Naive thymus-derived CD4-positive, alpha-beta T cell (primary cell): ENCODE data around the gene WWOX. TPM values are rescaled to one million over a fixed set of nuclear protein-coding genes. Genes with fewer than 3 reads are reported as not detected.

ENCODE experiments used
- ATAC-seq: fragments of 150-1000 bp; cut with Tn5 transposase; 2 replicates; pipeline ENCODE4 v1.10.0; 2021; ENCODE audit warnings: mild to moderate bottlenecking, moderate library complexity
- CTCF ChIA-PET: fragments of 350-600 bp; sonication (Branson Sonifier 250); formaldehyde crosslinking; loops from one replicate; lab custom pipeline; 2021; ENCODE audit warnings: antibody characterized with exemption; lab: Charles Lee
- POLR2A ChIA-PET: fragments of 350-600 bp; sonication (Branson Sonifier 250); formaldehyde crosslinking; loops from one replicate; lab custom pipeline; 2021; ENCODE audit warnings: antibody characterized with exemption, inconsistent platforms; lab: Charles Lee
- DNase-seq, 9 donors: peaks; one replicate each; pipeline versions ENCODE4 v3.0.0 to v3.0.0-alpha.2; 2020 to 2022; ENCODE audit warnings: mixed read lengths in 1 of 9
- H3K27ac ChIP-seq: one replicate; pipeline ENCODE4 v1.7.0; 2013; ENCODE audit warnings: mild to moderate bottlenecking, low read depth, low read length, moderate library complexity
- H3K27me3 ChIP-seq, 2 donors: one replicate each; pipeline ENCODE4 v1.7.0; 2013; ENCODE audit warnings: low read length in 2 of 2, mild to moderate bottlenecking in 2 of 2, moderate library complexity in 2 of 2; ENCODE audit not compliant: control insufficient read depth in 2 of 2, insufficient read depth in 2 of 2
- H3K36me3 ChIP-seq, 3 experiments: 1 replicate in 2 of 3; 2 replicates in 1 of 3; pipeline ENCODE4 v1.7.0; 2013; ENCODE audit warnings: low read length in 3 of 3, mild to moderate bottlenecking in 3 of 3, moderate library complexity in 1 of 3; ENCODE audit not compliant: insufficient read depth in 3 of 3, control insufficient read depth in 2 of 3
- H3K4me1 ChIP-seq, 2 donors: one replicate each; pipeline ENCODE4 v1.7.0; 2013; ENCODE audit warnings: low read length in 2 of 2, mild to moderate bottlenecking in 2 of 2, moderate library complexity in 1 of 2; ENCODE audit not compliant: control insufficient read depth in 2 of 2, insufficient read depth in 2 of 2
- H3K4me3 ChIP-seq: 2 replicates; pipeline ENCODE4 v1.7.0; 2013; ENCODE audit warnings: mild to moderate bottlenecking, low read length
- H3K9me3 ChIP-seq, 3 experiments: 1 replicate in 2 of 3; 2 replicates in 1 of 3; pipeline ENCODE4 v1.7.0; 2013; ENCODE audit warnings: low read length in 3 of 3; ENCODE audit not compliant: control insufficient read depth in 2 of 3
- H3K27ac Mint-ChIP-seq, 9 donors: one replicate each; pipeline ENCODE4 v1.8.0; 2020 to 2022; ENCODE audit warnings: mixed read lengths in 9 of 9, mild to moderate bottlenecking in 8 of 9, moderate library complexity in 5 of 9, inconsistent platforms in 2 of 9
- H3K27me3 Mint-ChIP-seq, 5 donors: one replicate each; pipeline ENCODE4 v1.8.0; 2021 to 2022; ENCODE audit warnings: mixed read lengths in 5 of 5, mild to moderate bottlenecking in 1 of 5
- H3K36me3 Mint-ChIP-seq, 5 donors: one replicate each; pipeline ENCODE4 v1.8.0; 2020 to 2022; ENCODE audit warnings: mixed read lengths in 5 of 5, mild to moderate bottlenecking in 3 of 5, inconsistent platforms in 1 of 5
- H3K4me1 Mint-ChIP-seq, 7 donors: one replicate each; pipeline ENCODE4 v1.8.0; 2020 to 2022; ENCODE audit warnings: mixed read lengths in 7 of 7, mild to moderate bottlenecking in 3 of 7, inconsistent platforms in 1 of 7
- H3K4me3 Mint-ChIP-seq, 10 donors: one replicate each; pipeline ENCODE4 v1.8.0; 2020 to 2022; ENCODE audit warnings: mild to moderate bottlenecking in 10 of 10, mixed read lengths in 10 of 10, moderate library complexity in 6 of 10, inconsistent platforms in 2 of 10
- H3K9me3 Mint-ChIP-seq, 11 donors: one replicate each; pipeline ENCODE4 v1.8.0; 2020 to 2022; ENCODE audit warnings: mixed read lengths in 11 of 11, mild to moderate bottlenecking in 4 of 11, inconsistent platforms in 1 of 11, moderate library complexity in 1 of 11
- intact Hi-C, 2 donors: fragments of 100-400 bp; cut with micrococcal nuclease; formaldehyde crosslinking; loops; one replicate each; pipeline ENCODE4 v1.15.1; 2023
- polyA plus RNA-seq, 2 donors: library from polyadenylated mRNA; unstranded; fragments of 300-500 nt; fragmentation: Illumina TruSeq; gene quantifications; one replicate each; pipeline ENCODE4 v1.2.3, GENCODE V29; 2021
- total RNA-seq, 6 experiments: library from RNA in 5 of 6; stranded (reverse) in 5 of 6; gene quantifications; 1 replicate in 5 of 6; 2 replicates in 1 of 6; pipeline ENCODE4 v1.2.3 and lab custom pipeline; 2021 to 2026

The WWOX gene
- total and polyA plus RNA-seq, 7 experiments from 2014 or later, result 13.8 to 31.1 (median 20.8) TPM

- peaks cover 0 to 6% (median 0%) of the 10 kb centered on the region in 5 donors for H3K27me3 Mint-ChIP-seq
- CTCF ChIA-PET, result no interaction called here
Measured at GRCh38 chr16:79186196-79186595, 1086.7 kb downstream of the WWOX start.

GRCh38 chr16:79188115-79188738, 1088.8 kb downstream of the WWOX start:
- CTCF ChIA-PET, result no interaction called here
- Mint-ChIP-seq H3K9me3 (peaks cover 2 to 13% (median 11%) of the 10 kb centered on the region in 11 donors), H3K36me3 (peaks cover 0 to 6% (median 0%) of the 10 kb centered on the region in 5 donors)

More at GRCh38 chr16:79186196-79186595, 1086.7 kb downstream of the WWOX start:
- no peak for DNase-seq
- intact Hi-C loops, result no loop called here
- Histone ChIP-seq H3K27me3 (no peaks in the 10 kb centered on the region), H3K9me3 (peaks cover 0 to 5% (median 0%) of the 10 kb centered on the region in 3 experiments), H3K4me3 (no peak overlapping the region), H3K27ac (no peak overlapping the region), H3K4me1 (no peaks in the 10 kb centered on the region), H3K36me3 (no peaks in the 10 kb centered on the region)
- no peak for ATAC-seq
- POLR2A ChIA-PET, result no interaction called here
- H3K4me3 Mint-ChIP-seq, result peak overlapping the region in 1 of 10 donors; percentile 6
- peaks cover 0 to 6% (median 0%) of the 10 kb centered on the region in 5 donors for H3K36me3 Mint-ChIP-seq
- no peak overlapping the region for H3K27ac Mint-ChIP-seq
- peaks cover 2 to 13% (median 11%) of the 10 kb centered on the region in 11 donors for H3K9me3 Mint-ChIP-seq
- H3K4me1 Mint-ChIP-seq, result peaks cover 0 to 20% (median 0%) of the 10 kb centered on the region in 7 donors

GRCh38 chr16:79188739-79189122, 1089.3 kb downstream of the WWOX start:
- no peaks in the 10 kb centered on the region for H3K4me1 ChIP-seq
- no peak overlapping the region for H3K4me3 ChIP-seq
- ChIA-PET CTCF (no interaction called here), POLR2A (no interaction called here)
- intact Hi-C loops, result no loop called here
- no peaks in the 10 kb centered on the region for H3K36me3 ChIP-seq
- no peak overlapping the region for H3K27ac Mint-ChIP-seq
- DNase-seq, result no peak
- H3K27ac ChIP-seq, result no peak overlapping the region
- peaks cover 0 to 23% (median 0%) of the 10 kb centered on the region in 7 donors for H3K4me1 Mint-ChIP-seq
- H3K27me3 Mint-ChIP-seq, result peaks cover 0 to 6% (median 0%) of the 10 kb centered on the region in 5 donors
- no peak for ATAC-seq
- peak overlapping the region in 1 of 10 donors; percentile 26 for H3K4me3 Mint-ChIP-seq
- H3K27me3 ChIP-seq, result no peaks in the 10 kb centered on the region
- H3K9me3 Mint-ChIP-seq, result peaks cover 2 to 13% (median 11%) of the 10 kb centered on the region in 11 donors
- H3K36me3 Mint-ChIP-seq, result peaks cover 0 to 6% (median 0%) of the 10 kb centered on the region in 5 donors
- H3K9me3 ChIP-seq, result peaks cover 0 to 5% (median 0%) of the 10 kb centered on the region in 3 experiments

More at GRCh38 chr16:79188115-79188738, 1088.8 kb downstream of the WWOX start:
- no peaks in the 10 kb centered on the region for H3K27me3 ChIP-seq
- no peaks in the 10 kb centered on the region for H3K4me1 ChIP-seq
- Mint-ChIP-seq H3K4me1 (peaks cover 0 to 20% (median 0%) of the 10 kb centered on the region in 7 donors), H3K27ac (no peak overlapping the region), H3K27me3 (peaks cover 0 to 6% (median 0%) of the 10 kb centered on the region in 5 donors), H3K4me3 (no peak overlapping the region)
- intact Hi-C loops, result no loop called here
- H3K9me3 ChIP-seq, result peaks cover 0 to 5% (median 0%) of the 10 kb centered on the region in 3 experiments
- POLR2A ChIA-PET, result no interaction called here
- H3K27ac ChIP-seq, result no peak overlapping the region
- no peak overlapping the region for H3K4me3 ChIP-seq
- DNase-seq (no peak), ATAC-seq (no peak)
- no peaks in the 10 kb centered on the region for H3K36me3 ChIP-seq

GRCh38 chr16:79190542-79190941, 1091.1 kb downstream of the WWOX start:
- intact Hi-C loops, result no loop called here
- peaks cover 0 to 6% (median 0%) of the 10 kb centered on the region in 5 donors for H3K27me3 Mint-ChIP-seq
- peaks cover 0 to 34% (median 0%) of the 10 kb centered on the region in 7 donors for H3K4me1 Mint-ChIP-seq
- no peaks in the 10 kb centered on the region for H3K36me3 ChIP-seq
- peaks cover 0 to 5% (median 0%) of the 10 kb centered on the region in 3 experiments for H3K9me3 ChIP-seq
- H3K4me3 Mint-ChIP-seq, result no peak overlapping the region
- no peak for DNase-seq
- ChIA-PET POLR2A (no interaction called here), CTCF (no interaction called here)
- peaks cover 2 to 13% (median 11%) of the 10 kb centered on the region in 11 donors for H3K9me3 Mint-ChIP-seq
- ATAC-seq, result no peak
- no peaks in the 10 kb centered on the region for H3K27me3 ChIP-seq
- H3K36me3 Mint-ChIP-seq, result peaks cover 0 to 6% (median 0%) of the 10 kb centered on the region in 5 donors
- no peak overlapping the region for H3K27ac ChIP-seq
- no peak overlapping the region for H3K4me3 ChIP-seq
- no peaks in the 10 kb centered on the region for H3K4me1 ChIP-seq
- no peak overlapping the region for H3K27ac Mint-ChIP-seq

GRCh38 chr16:79191933-79192332, 1092.5 kb downstream of the WWOX start:
- no peak for ATAC-seq
- Mint-ChIP-seq H3K36me3 (peaks cover 0 to 6% (median 0%) of the 10 kb centered on the region in 5 donors), H3K9me3 (peaks cover 2 to 13% (median 8%) of the 10 kb centered on the region in 11 donors), H3K27me3 (peaks cover 0 to 6% (median 0%) of the 10 kb centered on the region in 5 donors), H3K4me3 (no peak overlapping the region), H3K4me1 (peaks cover 0 to 40% (median 0%) of the 10 kb centered on the region in 7 donors), H3K27ac (peak overlapping the region in 1 of 9 donors; percentile 6)
- ChIA-PET CTCF (no interaction called here), POLR2A (no interaction called here)
- H3K4me1 ChIP-seq, result no peaks in the 10 kb centered on the region
- no peak overlapping the region for H3K4me3 ChIP-seq
- no peak overlapping the region for H3K27ac ChIP-seq
- intact Hi-C loops, result no loop called here
- peaks cover 0 to 5% (median 0%) of the 10 kb centered on the region in 3 experiments for H3K9me3 ChIP-seq
- no peaks in the 10 kb centered on the region for H3K36me3 ChIP-seq
- DNase-seq, result no peak
- H3K27me3 ChIP-seq, result no peaks in the 10 kb centered on the region

- Histone ChIP-seq H3K4me3 (no peak overlapping the region), H3K27ac (no peak overlapping the region), H3K9me3 (peaks cover 0 to 4% (median 0%) of the 10 kb centered on the region in 3 experiments), H3K4me1 (no peaks in the 10 kb centered on the region), H3K36me3 (no peaks in the 10 kb centered on the region), H3K27me3 (no peaks in the 10 kb centered on the region)
- Mint-ChIP-seq H3K36me3 (peaks cover 0 to 5% (median 0%) of the 10 kb centered on the region in 5 donors), H3K4me1 (peaks cover 0 to 38% (median 0%) of the 10 kb centered on the region in 7 donors), H3K4me3 (no peak overlapping the region), H3K27ac (peak overlapping the region in 1 of 9 donors; percentile 6), H3K9me3 (peaks cover 2 to 10% (median 7%) of the 10 kb centered on the region in 11 donors), H3K27me3 (peaks cover 0 to 6% (median 0%) of the 10 kb centered on the region in 5 donors)
- ChIA-PET CTCF (no interaction called here), POLR2A (no interaction called here)
- no peak for ATAC-seq
- intact Hi-C loops, result no loop called here
- DNase-seq, result no peak
Measured at GRCh38 chr16:79192904-79193303, 1093.5 kb downstream of the WWOX start.
